Activated T-cell treated with anti-CD3 and anti-CD28 coated beads for 4 hours (primary cell): ENCODE measurements around the gene RUNX3.
"Not testable (repeated sequence)": the region's sequence is repeated elsewhere in the genome, so short reads cannot be mapped to it uniquely, and the experiment has no call there.

Experiments
- DNase-seq: peaks from one replicate; pipeline ENCODE4 v3.0.0-alpha.2; 2020

Gene RUNX3

GRCh38 chr1:24911651-24912155, 18.4 kb downstream of the RUNX3 start:
- no peak for DNase-seq

GRCh38 chr1:24910751-24911650, 19.1 kb downstream of the RUNX3 start:
- DNase-seq: peak; percentile 61

GRCh38 chr1:24910210-24910609, 19.9 kb downstream of the RUNX3 start:
- DNase-seq: no peak

- no peak for DNase-seq
Measured at GRCh38 chr1:24909388-24909898, 20.6 kb downstream of the RUNX3 start.

GRCh38 chr1:24908591-24909259, 21.4 kb downstream of the RUNX3 start:
- DNase-seq: no peak

GRCh38 chr1:24907587-24908294, 22.3 kb downstream of the RUNX3 start:
- not testable (repeated sequence) for DNase-seq

GRCh38 chr1:24906760-24907490, 23.2 kb downstream of the RUNX3 start:
- DNase-seq: no peak

- no peak for DNase-seq
Measured at GRCh38 chr1:24905979-24906720, 23.9 kb downstream of the RUNX3 start.

- DNase-seq: no peak
Measured at GRCh38 chr1:24905355-24905978, 24.6 kb downstream of the RUNX3 start.

GRCh38 chr1:24904731-24905354, 25.2 kb downstream of the RUNX3 start:
- DNase-seq: no peak

GRCh38 chr1:24903955-24904730, 25.9 kb downstream of the RUNX3 start:
- no peak for DNase-seq

GRCh38 chr1:24903560-24903954, 26.5 kb downstream of the RUNX3 start:
- no peak for DNase-seq

GRCh38 chr1:24903011-24903461, 27.0 kb downstream of the RUNX3 start:
- DNase-seq: no peak

GRCh38 chr1:24902471-24902891, 27.6 kb downstream of the RUNX3 start:
- no peak for DNase-seq

- DNase-seq: no peak
Measured at GRCh38 chr1:24901791-24902470, 28.1 kb downstream of the RUNX3 start.

- no peak for DNase-seq
Measured at GRCh38 chr1:24900985-24901781, 28.9 kb downstream of the RUNX3 start.

GRCh38 chr1:24900486-24900849, 29.6 kb downstream of the RUNX3 start:
- DNase-seq: no peak
